ENCODE data around the gene TFCP2.

GRCh38 chr12:51163795-51164194, 9.1 kb downstream of the TFCP2 start:
- TF ChIP-seq CTCF (IDR thresholded peaks at IDR 0.05) (no peak), POLR2A (IDR thresholded peaks at IDR 0.05) (no peak)
